ENCODE data around the gene DOCK11. TPM values are rescaled to one million over a fixed set of nuclear protein-coding genes. Genes with fewer than 3 reads are reported as not detected.

The DOCK11 gene
- total and polyA plus RNA-seq, 10 of the 15 experiments (the other 5 are each of a cell fraction or from before 2014, with no cell fraction given) = 16.3 to 30.7 (median 19.8) TPM

- no peak for TF ChIP-seq IRF3 (IDR thresholded peaks at IDR 0.05)
- TF ChIP-seq E4F1 (IDR thresholded peaks at IDR 0.05; ENCODE audit: borderline replicate concordance, partially characterized antibody) = no peak
- no peak for TF ChIP-seq YY1 (IDR thresholded peaks at IDR 0.05; ENCODE audit: low read depth, low read length)
- TF ChIP-seq FOS (IDR thresholded peaks at IDR 0.05; ENCODE audit: borderline replicate concordance, extremely low read depth, insufficient read length) = no peak
- TF ChIP-seq ZNF274 (IDR thresholded peaks at IDR 0.05; ENCODE audit: insufficient read depth, insufficient read length) = no peak
- TF ChIP-seq CTCF (IDR thresholded peaks at IDR 0.05 in 2 of 3, conservative IDR thresholded peaks at IDR 0.05 in 1 of 3; ENCODE audit: control insufficient read depth in 2 of 3, extremely low read depth in 1 of 3, insufficient read depth in 1 of 3, low read depth in 3 of 3, low read length in 3 of 3) = no peak
- TF ChIP-seq KDM1A (IDR thresholded peaks at IDR 0.05; ENCODE audit: borderline replicate concordance) = no peak
Observed at GRCh38 chrX:118706681-118707080, 211.1 kb downstream of the DOCK11 start (continued).

- POLR2A ChIA-PET = no interaction called here
- in situ Hi-C loops (cut with MboI) = no loop called here
- TF ChIP-seq NR2C1 (IDR thresholded peaks at IDR 0.05) (no peak), ZNF687 (IDR thresholded peaks at IDR 0.05) (no peak), TBL1XR1 (IDR thresholded peaks at IDR 0.05; ENCODE audit: low read depth, low read length) (no peak), SUPT20H (IDR thresholded peaks at IDR 0.05; ENCODE audit: borderline replicate concordance, control insufficient read depth, low read depth, low read length) (no peak), RAD51 (IDR thresholded peaks at IDR 0.05) (no peak)
Observed at GRCh38 chrX:118714521-118714920, 218.9 kb downstream of the DOCK11 start.

More at GRCh38 chrX:118714521-118714920, 218.9 kb downstream of the DOCK11 start:
- DNase-seq (ENCODE audit: low read depth, low spot score) = no peak
- Histone ChIP-seq H3K27me3 (replicated peaks in 1 of 2; ENCODE audit: control insufficient read depth in 2 of 2, insufficient read depth in 2 of 2, low read length in 1 of 2) (no peaks in the 10 kb centered on the region), H3K4me3 (no peak overlapping the region), H3K4me2 (ENCODE audit: control insufficient read depth, insufficient read depth) (no peak overlapping the region), H3K79me2 (ENCODE audit: control insufficient read depth, insufficient read depth, low read length) (no peaks in the 10 kb centered on the region), H3K4me1 (ENCODE audit: control insufficient read depth, insufficient read depth, low read length) (no peaks in the 10 kb centered on the region), H3K9me3 (replicated peaks; ENCODE audit: control insufficient read depth, insufficient read depth, low read length) (no peaks in the 10 kb centered on the region), H3K9ac (ENCODE audit: control insufficient read depth, insufficient read depth, low read length) (no peak overlapping the region), H3K36me3 (ENCODE audit: control insufficient read depth in 2 of 2, insufficient read depth in 2 of 2, low read length in 1 of 2) (no peaks in the 10 kb centered on the region), H2AFZ (ENCODE audit: control insufficient read depth, low read depth, low read length) (no peak overlapping the region), H3K27ac (ENCODE audit: control insufficient read depth, insufficient read depth) (no peak overlapping the region), H4K20me1 (ENCODE audit: control insufficient read depth, insufficient read depth) (no peaks in the 10 kb centered on the region)
- ChIA-PET RAD21 (ENCODE audit: unreplicated experiment) (no interaction called here), SMC1A (ENCODE audit: uncharacterized antibody, unreplicated experiment) (no interaction called here), CTCF (no interaction called here)
- WGBS (ENCODE audit: insufficient coverage, insufficient replicate concordance, low lambda C conversion rate, missing lambda C conversion rate) = 60% methylated on average over 1 of the region's 1 CpG
- no peak for FAIRE-seq
- no peak for ATAC-seq
- intact Hi-C loops (cut with micrococcal nuclease; ENCODE audit: unreplicated experiment) = no loop called here
- BruUV-seq (replicated peaks) = no TSS peak
